GM21576 (cell line): ENCODE results near the gene ENGASE.

ENCODE experiments used
- ATAC-seq: cut with Tn5 transposase; IDR thresholded peaks from one replicate; pipeline ENCODE4 v1.9.1; 2021; ENCODE audit warnings: mild to moderate bottlenecking, moderate library complexity; ENCODE audit not compliant: unreplicated experiment

Gene ENGASE

GRCh38 chr17:79039171-79039570 lies 35.5 kb upstream of the ENGASE start:
- ATAC-seq = no peak

- ATAC-seq = no peak
Observed at GRCh38 chr17:79039886-79040285, 34.7 kb upstream of the ENGASE start.

DNA sequence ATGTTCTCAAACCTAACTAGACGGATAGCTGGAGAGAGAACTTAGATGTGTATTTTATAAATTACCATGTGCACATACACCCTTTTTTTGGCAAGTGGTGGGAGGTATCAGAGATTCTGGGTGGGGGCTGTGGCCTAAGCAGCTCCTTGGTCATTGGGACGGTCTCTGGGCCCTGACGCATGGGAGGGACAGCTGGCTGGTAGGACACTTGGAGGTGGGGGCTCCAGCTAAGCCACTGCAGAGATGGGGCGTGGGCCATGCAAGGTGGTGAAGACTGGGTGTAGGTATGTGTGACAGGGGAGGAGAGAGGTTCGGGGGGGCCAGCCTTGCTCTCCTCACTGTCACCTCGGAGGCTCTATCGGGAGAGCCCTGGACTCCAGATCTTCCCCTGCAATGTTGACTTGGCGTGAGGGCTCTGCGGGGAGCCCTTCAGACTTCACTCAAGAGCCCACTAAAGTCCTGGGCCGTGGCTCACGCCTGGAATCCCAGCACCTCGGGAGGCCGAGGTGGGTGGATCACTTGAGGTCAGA lies 33.5 kb upstream of the ENGASE start:
- no peak for ATAC-seq

DNA sequence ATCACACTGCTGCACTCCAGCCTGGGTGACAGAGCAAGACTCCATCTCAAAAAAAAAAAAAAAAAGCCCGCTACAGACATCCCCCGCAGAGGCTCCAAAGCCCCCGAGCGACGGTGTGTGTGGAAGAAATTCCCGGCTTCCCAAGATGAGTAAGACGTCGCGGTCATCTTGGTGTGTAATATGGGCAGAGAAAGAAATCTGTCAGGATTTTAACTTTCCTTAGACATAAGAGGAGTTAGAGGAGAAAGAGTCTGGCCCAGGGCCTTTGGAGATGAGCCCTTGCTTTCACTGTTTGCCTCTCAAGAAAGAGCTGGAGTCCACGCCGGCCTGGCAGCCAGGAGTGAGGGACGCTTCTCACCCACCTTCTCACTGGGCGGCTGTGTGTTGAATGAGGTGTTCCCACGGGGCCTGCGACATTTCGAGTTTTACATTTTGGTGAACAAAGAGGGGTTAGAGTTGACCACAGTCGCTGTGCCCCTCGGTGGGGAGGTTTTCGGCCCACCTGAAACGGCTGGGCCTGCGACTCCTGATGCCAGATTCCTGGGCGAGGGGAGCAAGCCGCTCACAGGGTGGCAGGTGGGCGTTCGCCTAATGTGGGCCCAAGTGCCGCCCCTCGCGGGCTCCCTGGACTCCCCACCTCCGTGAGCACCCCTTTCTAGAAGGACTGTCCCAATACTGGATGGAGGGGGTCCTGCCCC lies 32.8 kb upstream of the ENGASE start:
- ATAC-seq = no peak

GRCh38 chr17:79042421-79043190 lies 32.0 kb upstream of the ENGASE start:
- ATAC-seq = no peak

GRCh38 chr17:79043191-79043930 lies 31.3 kb upstream of the ENGASE start:
- ATAC-seq = no peak

- no peak for ATAC-seq
Observed at GRCh38 chr17:79043931-79044320, 30.7 kb upstream of the ENGASE start.

DNA sequence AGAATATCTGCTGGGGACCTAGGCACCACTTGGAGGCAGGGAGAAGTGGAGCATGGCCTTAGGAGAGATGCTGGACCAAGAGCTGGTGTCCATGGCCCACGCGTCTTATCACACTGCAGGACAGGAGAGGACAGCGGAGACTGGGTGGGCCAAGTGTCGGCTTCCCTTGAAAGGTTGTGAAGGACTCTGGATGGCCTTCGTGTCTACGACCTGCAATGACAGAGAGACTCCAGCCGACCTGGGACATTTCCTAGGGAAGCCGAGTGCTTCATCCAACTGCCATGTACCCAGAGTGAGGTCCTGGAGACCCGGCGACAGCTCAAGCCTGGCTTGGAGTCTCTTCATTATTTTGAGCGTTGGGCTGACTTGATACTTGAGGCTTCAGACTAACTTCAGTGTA lies 30.2 kb upstream of the ENGASE start:
- ATAC-seq = no peak

- ATAC-seq = no peak
Observed at GRCh38 chr17:79045001-79045729, 29.5 kb upstream of the ENGASE start.

- ATAC-seq = no peak
Observed at GRCh38 chr17:79045842-79046196, 28.8 kb upstream of the ENGASE start.

DNA sequence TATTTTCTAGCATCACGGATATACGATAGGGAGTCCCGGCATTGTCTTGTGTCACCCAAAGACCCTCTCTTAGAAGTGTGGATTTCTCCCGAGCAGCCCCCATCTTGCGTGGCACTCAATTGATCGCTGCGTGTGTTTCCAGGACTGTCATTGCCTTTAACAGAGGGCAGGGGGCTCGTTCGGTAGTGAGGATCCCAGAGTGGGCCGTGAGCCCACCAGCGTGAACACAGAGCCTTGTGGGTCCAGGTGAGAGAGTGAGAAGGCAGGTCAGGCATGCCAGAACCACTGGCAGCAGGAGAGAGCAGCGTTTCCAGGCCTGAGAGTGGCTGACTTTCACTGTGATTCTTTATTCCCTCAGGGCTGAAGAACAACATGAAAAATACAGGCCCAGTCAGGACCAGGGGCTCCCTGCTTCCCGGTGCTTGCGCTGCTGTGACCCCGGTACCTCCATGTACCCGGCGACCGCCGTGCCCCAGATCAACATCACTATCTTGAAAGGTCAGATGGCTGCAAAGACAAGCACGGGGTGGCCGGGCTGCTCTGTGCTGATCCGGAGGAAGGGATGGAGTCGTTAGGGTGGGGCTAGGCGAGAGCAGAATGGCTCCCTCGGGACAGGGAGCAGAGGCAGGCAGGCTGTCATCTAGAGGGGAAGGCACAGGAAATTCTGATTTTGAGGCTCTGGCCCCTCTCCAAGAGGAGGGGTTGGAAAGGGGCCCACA lies 28.3 kb upstream of the ENGASE start:
- ATAC-seq = no peak

GRCh38 chr17:79046916-79047280 lies 27.7 kb upstream of the ENGASE start:
- ATAC-seq = no peak

GRCh38 chr17:79047291-79047920 lies 27.2 kb upstream of the ENGASE start:
- no peak for ATAC-seq

- ATAC-seq = no peak
Observed at GRCh38 chr17:79047923-79048825, 26.4 kb upstream of the ENGASE start.

DNA sequence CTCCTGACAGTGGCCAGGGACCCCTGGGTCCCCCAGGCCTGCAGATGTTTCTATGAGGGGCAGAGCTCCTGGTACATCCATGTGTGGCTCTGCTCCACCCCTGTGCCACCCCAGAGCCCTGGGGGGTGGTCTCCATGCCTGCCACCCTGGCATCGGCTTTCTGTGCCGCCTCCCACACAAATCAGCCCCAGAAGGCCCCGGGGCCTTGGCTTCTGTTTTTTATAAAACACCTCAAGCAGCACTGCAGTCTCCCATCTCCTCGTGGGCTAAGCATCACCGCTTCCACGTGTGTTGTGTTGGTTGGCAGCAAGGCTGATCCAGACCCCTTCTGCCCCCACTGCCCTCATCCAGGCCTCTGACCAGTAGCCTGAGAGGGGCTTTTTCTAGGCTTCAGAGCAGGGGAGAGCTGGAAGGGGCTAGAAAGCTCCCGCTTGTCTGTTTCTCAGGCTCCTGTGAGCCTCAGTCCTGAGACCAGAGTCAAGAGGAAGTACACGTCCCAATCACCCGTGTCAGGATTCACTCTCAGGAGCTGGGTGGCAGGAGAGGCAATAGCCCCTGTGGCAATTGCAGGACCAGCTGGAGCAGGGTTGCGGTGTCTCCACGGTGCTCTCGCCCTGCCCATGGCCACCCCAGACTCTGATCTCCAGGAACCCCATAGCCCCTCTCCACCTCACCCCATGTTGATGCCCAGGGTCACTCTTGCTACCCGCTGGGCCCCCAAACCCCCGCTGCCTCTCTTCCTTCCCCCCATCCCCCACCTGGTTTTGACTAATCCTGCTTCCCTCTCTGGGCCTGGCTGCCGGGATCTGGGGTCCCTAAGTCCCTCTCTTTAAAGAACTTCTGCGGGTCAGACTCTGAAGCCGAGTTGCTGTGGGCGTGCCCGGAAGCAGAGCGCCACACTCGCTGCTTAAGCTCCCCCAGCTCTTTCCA lies 25.5 kb upstream of the ENGASE start:
- ATAC-seq = no peak

GRCh38 chr17:79049821-79050220 lies 24.8 kb upstream of the ENGASE start:
- no peak for ATAC-seq

DNA sequence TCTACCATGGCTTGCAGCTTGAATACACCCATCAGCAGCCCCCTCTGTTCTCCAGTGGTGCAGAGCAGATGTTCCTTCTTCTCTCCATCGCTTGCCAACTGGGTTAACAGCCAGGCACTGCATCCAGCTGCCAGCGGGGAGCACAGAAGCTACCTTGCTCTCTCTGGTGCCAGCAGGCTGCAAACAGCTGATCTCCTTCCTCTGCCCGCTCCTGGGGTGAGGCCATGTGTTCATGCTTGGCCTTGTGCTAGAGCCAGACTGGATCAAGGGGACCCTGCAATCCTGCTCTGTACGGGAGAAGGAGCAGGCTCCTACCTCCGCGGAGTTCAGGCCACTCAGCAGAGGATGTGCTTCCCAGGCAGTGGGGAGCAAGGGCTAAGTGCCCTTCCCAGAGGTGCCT lies 24.1 kb upstream of the ENGASE start:
- ATAC-seq = no peak

DNA sequence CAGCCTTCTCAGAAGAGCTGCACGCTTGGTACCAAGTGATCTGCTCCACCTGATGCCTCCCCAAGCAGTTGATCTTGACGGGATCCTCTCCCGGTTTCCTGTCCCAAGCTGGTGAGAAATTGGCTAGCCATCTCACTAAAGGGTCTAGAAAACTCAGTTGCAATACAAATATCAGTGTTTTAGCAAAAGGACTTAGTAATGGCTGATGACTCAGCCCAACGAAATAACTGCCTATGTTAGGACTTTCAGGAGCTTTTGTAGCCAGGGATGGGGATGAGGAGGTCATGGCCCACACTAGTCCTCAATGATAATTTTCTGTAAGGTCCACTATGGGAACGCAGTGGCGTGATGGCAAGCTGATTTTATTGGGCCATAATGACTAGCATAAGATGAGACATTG lies 23.3 kb upstream of the ENGASE start:
- ATAC-seq = no peak
